GM12878 (cell line): Measurements from ENCODE around the gene SMC1B. TPM values are rescaled to one million over a fixed set of nuclear protein-coding genes. Genes with fewer than 3 reads are reported as not detected.

Experiments used
- ATAC-seq: fragments of 200-7000 bp; cut with Tn5 transposase; 3 replicates; pipeline ENCODE4 v1.9.1; 2020; ENCODE audit warnings: mild to moderate bottlenecking, moderate library complexity
- BruUV-seq: library from RNA; stranded (reverse); fragments of 400-500 nt; replicated peaks from 2 replicates; lab custom pipeline; 2021; lab: Mats Ljungman, UMichigan
- CTCF ChIA-PET: fragments of 300-600 bp; sonication (Branson Sonifier 250); formaldehyde crosslinking; extraction: SDS; loops from one replicate; lab custom pipeline; 2021; ENCODE audit warnings: inconsistent platforms; lab: Yijun Ruan, JAX
- POLR2A ChIA-PET: fragments of 350-600 bp; formaldehyde crosslinking; extraction: SDS; loops from one replicate; lab custom pipeline; 2021; ENCODE audit warnings: inconsistent platforms; lab: Charles Lee
- RAD21 ChIA-PET: fragments of 300-600 bp; sonication (Branson Sonifier 250); formaldehyde crosslinking; loops from one replicate; lab custom pipeline; 2023; ENCODE audit warnings: antibody characterized with exemption; ENCODE audit not compliant: unreplicated experiment; lab: Charles Lee
- SMC1A ChIA-PET: fragments of 300-600 bp; sonication (Branson Sonifier 250); formaldehyde crosslinking; loops from one replicate; lab custom pipeline; 2023; ENCODE audit not compliant: unreplicated experiment, uncharacterized antibody; lab: Charles Lee
- DNase-seq: peaks from one replicate; pipeline ENCODE4 v3.0.0-alpha.2; 2011; ENCODE audit warnings: low read depth, low spot score
- FAIRE-seq: peaks from 3 replicates; lab custom pipeline; 2011; peaks lifted over from hg19 to GRCh38; lab: Jason Lieb, UNC
- H2AFZ ChIP-seq: 2 replicates; pipeline ENCODE4 v1.6.0; 2011; ENCODE audit warnings: low read depth, low read length, control low read depth; ENCODE audit not compliant: control insufficient read depth
- H3K27ac ChIP-seq: 2 replicates; pipeline ENCODE4 v1.5.1; 2011; ENCODE audit warnings: control low read depth; ENCODE audit not compliant: control insufficient read depth, insufficient read depth
- H3K27me3 ChIP-seq, 2 experiments: replicated peaks in 1 of 2; 2 replicates each; pipeline versions ENCODE4 v1.6.0 to v1.6.1; 2011; ENCODE audit warnings: low read length in 1 of 2; ENCODE audit not compliant: control insufficient read depth in 2 of 2, insufficient read depth in 2 of 2
- H3K36me3 ChIP-seq, 2 experiments: 2 replicates each; pipeline ENCODE4 v1.5.1; 2011; ENCODE audit warnings: low read length in 1 of 2; ENCODE audit not compliant: control insufficient read depth in 2 of 2, insufficient read depth in 2 of 2
- H3K4me1 ChIP-seq: 2 replicates; pipeline ENCODE4 v1.6.1; 2011; ENCODE audit warnings: mild to moderate bottlenecking, low read length, moderate library complexity, mixed read lengths; ENCODE audit not compliant: control insufficient read depth, insufficient read depth
- H3K4me2 ChIP-seq: 2 replicates; pipeline ENCODE4 v1.6.0; 2011; ENCODE audit warnings: control low read depth; ENCODE audit not compliant: control insufficient read depth, insufficient read depth
- H3K4me3 ChIP-seq: fragments of 200-600 bp; sonication (generic); 2 replicates; pipeline ENCODE4 v1.5.1; 2016
- H3K79me2 ChIP-seq: 2 replicates; pipeline ENCODE4 v1.6.0; 2011; ENCODE audit warnings: low read length; ENCODE audit not compliant: control insufficient read depth, insufficient read depth
- H3K9ac ChIP-seq: 2 replicates; pipeline ENCODE4 v1.8.0; 2011; ENCODE audit warnings: low read length, control low read depth, mixed read lengths; ENCODE audit not compliant: control insufficient read depth, insufficient read depth
- H3K9me3 ChIP-seq: replicated peaks from 3 replicates; pipeline ENCODE4 v1.5.1; 2011; ENCODE audit warnings: mild to moderate bottlenecking, low read length; ENCODE audit not compliant: control insufficient read depth, insufficient read depth
- H4K20me1 ChIP-seq: 2 replicates; pipeline ENCODE4 v1.6.0; 2011; ENCODE audit not compliant: control insufficient read depth, insufficient read depth
- RB1 ChIP-seq: fragments of 450-650 bp; formaldehyde crosslinking; IDR thresholded peaks from 2 replicates; pipeline ENCODE4 v1.6.1; 2017; ENCODE audit warnings: mild to moderate bottlenecking, borderline replicate concordance
- WGBS: methylation state at CpG from one replicate; pipeline ENCODE4 v1.1.6; 2016; ENCODE audit warnings: low lambda C conversion rate; ENCODE audit not compliant: insufficient replicate concordance, insufficient coverage; ENCODE audit errors: missing lambda C conversion rate; 5-methylcytosine and 5-hydroxymethylcytosine counted together
- in situ Hi-C: fragments of 300-500 bp; cut with MboI; formaldehyde crosslinking; loops from 9 replicates; pipeline ENCODE4 v1.14.3; 2018; ENCODE audit warnings: mixed read lengths
- intact Hi-C: fragments of 100-400 bp; cut with micrococcal nuclease; formaldehyde crosslinking; loops from one replicate; pipeline ENCODE4 v1.14.2; 2022; ENCODE audit not compliant: unreplicated experiment
- polyA plus RNA-seq, 11 experiments: library from polyadenylated mRNA; depleted of rRNA in 4 of 11; unstranded in 6 of 11; stranded (reverse) in 5 of 11; fragments of >200 nt; fragmentation: Nextera tagmentation in 4 of 11; fragmentation: Illumina TruSeq in 1 of 11; extraction: Ambion mirVana in 4 of 11; extraction: Trizol in 1 of 11; gene quantifications; 1 replicate in 1 of 11; 2 replicates in 10 of 11; pipeline versions ENCODE4 v1.2.1 to v1.2.3, GENCODE V29; 2011 to 2016; ENCODE audit warnings: inconsistent platforms in 2 of 11, missing spikeins in 2 of 11, low read depth in 1 of 11
- total RNA-seq, 4 experiments: library from RNA; depleted of rRNA in 3 of 4; stranded (reverse); fragments of >200 nt in 3 of 4; fragmentation: Illumina TruSeq in 1 of 4; extraction: Trizol in 1 of 4; gene quantifications; 2 replicates each; pipeline versions ENCODE4 v1.2.1 to v1.2.3, GENCODE V29; 2013 to 2021
- TF ChIP-seq, protein P1 (sequence below): IDR thresholded peaks from 2 replicates; pipeline ENCODE4 v1.6.1; 2012; ENCODE audit warnings: mild to moderate bottlenecking, low read depth, low read length

SMC1B gene
- total and polyA plus RNA-seq, 10 of the 15 experiments (the other 5 are each of a cell fraction or from before 2014, with no cell fraction given): not detected

DNA sequence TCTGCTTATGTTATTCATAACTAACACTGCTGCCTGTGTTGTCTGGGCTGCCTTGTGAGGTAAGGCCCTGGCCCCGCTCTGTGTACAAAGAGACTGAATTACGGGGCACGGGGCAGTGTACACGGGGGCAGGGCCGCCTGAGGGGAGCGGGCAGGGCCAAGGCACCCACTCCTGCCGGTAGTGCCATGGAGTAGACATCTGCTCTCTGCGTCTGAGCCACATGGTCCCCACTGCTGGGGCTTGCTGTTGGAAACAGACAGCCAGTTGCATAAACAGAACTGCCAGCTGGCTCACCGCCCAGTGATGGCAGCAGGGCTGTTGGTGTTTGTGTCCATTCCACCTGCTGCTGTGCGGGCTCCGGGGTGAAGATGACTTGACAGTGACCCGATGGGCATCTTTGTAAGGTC is 83.9 kb downstream of the SMC1B start:
- Histone ChIP-seq H3K9me3 (no peaks in the 10 kb centered on the region), H3K27ac (no peak overlapping the region), H3K27me3 (no peaks in the 10 kb centered on the region), H3K79me2 (no peaks in the 10 kb centered on the region; the same call in 1 of the 2 replicates), H3K9ac (no peak overlapping the region), H3K4me2 (no peak overlapping the region), H3K4me3 (no peak overlapping the region), H4K20me1 (no peaks in the 10 kb centered on the region), H3K4me1 (no peaks in the 10 kb centered on the region), H2AFZ (no peak overlapping the region), H3K36me3 (peaks cover 5 to 17% of the 10 kb centered on the region in 2 experiments; a peak in 3 of 4 replicates)
- WGBS: 100% methylated on average over 12 of the region's 12 CpGs
- ChIA-PET RAD21 (no interaction called here), CTCF (no interaction called here), SMC1A (no interaction called here), POLR2A (no interaction called here)
- no peak for DNase-seq
- no TSS peak for BruUV-seq
- FAIRE-seq: no peak
- TF ChIP-seq, protein P1, sequence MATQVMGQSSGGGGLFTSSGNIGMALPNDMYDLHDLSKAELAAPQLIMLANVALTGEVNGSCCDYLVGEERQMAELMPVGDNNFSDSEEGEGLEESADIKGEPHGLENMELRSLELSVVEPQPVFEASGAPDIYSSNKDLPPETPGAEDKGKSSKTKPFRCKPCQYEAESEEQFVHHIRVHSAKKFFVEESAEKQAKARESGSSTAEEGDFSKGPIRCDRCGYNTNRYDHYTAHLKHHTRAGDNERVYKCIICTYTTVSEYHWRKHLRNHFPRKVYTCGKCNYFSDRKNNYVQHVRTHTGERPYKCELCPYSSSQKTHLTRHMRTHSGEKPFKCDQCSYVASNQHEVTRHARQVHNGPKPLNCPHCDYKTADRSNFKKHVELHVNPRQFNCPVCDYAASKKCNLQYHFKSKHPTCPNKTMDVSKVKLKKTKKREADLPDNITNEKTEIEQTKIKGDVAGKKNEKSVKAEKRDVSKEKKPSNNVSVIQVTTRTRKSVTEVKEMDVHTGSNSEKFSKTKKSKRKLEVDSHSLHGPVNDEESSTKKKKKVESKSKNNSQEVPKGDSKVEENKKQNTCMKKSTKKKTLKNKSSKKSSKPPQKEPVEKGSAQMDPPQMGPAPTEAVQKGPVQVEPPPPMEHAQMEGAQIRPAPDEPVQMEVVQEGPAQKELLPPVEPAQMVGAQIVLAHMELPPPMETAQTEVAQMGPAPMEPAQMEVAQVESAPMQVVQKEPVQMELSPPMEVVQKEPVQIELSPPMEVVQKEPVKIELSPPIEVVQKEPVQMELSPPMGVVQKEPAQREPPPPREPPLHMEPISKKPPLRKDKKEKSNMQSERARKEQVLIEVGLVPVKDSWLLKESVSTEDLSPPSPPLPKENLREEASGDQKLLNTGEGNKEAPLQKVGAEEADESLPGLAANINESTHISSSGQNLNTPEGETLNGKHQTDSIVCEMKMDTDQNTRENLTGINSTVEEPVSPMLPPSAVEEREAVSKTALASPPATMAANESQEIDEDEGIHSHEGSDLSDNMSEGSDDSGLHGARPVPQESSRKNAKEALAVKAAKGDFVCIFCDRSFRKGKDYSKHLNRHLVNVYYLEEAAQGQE: no peak
- TF ChIP-seq RB1: no peak
- in situ Hi-C loops (no loop called here), intact Hi-C loops (no loop called here)
- no peak for ATAC-seq
